Ovary (tissue), 3 donors: ENCODE data around the gene LDB3.

Experiments
- EP300 ChIP-seq: sonication (generic); formaldehyde crosslinking; IDR thresholded peaks from one replicate; pipeline ENCODE4 v1.6.1; 2017; ENCODE audit warnings: antibody characterized with exemption
- POLR2A ChIP-seq: fragments of 450-650 bp; IDR thresholded peaks from one replicate; pipeline ENCODE4 v1.6.1; 2017; ENCODE audit warnings: antibody characterized with exemption, mild to moderate bottlenecking, moderate library complexity
- TF ChIP-seq, protein P1 (sequence below), 3 donors: fragments of 450-650 bp in 2 of 3; fragments of 200-600 bp in 1 of 3; IDR thresholded peaks; one replicate each; pipeline versions ENCODE4 v1.5.1 to v1.8.0; 2016 to 2022; ENCODE audit warnings: antibody characterized with exemption in 3 of 3, mild to moderate bottlenecking in 1 of 3
- donor health status: DM: no; HTN: no; CAD: no.

DNA sequence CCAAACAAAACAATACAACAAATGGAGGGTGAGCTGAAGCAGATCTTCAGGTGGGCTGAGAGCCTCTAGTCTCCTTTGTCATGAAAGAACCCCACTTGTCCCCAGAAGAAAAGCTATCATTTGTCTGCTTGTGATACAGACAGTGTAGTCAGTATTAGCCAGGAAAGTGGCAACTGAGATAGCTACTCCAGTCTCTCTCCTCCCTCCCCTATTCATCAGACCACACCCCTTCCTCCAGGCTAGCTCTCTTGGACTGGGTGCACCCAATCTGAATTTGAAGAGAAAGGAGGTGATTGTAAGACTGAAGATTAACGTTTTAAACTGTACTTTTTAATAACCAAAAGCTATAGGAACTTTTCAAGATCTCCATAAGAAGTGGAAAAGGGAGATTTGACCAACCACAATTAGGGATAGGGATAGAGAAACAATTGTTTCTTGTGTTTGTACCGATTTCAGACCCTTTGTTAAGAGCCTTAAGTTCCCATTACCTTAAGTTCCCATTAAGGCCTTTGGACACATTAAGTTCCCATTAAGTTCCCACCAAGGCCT lies 102.2 kb downstream of the LDB3 start:
- TF ChIP-seq, protein P1, sequence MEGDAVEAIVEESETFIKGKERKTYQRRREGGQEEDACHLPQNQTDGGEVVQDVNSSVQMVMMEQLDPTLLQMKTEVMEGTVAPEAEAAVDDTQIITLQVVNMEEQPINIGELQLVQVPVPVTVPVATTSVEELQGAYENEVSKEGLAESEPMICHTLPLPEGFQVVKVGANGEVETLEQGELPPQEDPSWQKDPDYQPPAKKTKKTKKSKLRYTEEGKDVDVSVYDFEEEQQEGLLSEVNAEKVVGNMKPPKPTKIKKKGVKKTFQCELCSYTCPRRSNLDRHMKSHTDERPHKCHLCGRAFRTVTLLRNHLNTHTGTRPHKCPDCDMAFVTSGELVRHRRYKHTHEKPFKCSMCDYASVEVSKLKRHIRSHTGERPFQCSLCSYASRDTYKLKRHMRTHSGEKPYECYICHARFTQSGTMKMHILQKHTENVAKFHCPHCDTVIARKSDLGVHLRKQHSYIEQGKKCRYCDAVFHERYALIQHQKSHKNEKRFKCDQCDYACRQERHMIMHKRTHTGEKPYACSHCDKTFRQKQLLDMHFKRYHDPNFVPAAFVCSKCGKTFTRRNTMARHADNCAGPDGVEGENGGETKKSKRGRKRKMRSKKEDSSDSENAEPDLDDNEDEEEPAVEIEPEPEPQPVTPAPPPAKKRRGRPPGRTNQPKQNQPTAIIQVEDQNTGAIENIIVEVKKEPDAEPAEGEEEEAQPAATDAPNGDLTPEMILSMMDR (IDR thresholded peaks at IDR 0.05): no peak
- TF ChIP-seq POLR2A (no peak), EP300 (no peak)
